Stimulated activated CD8-positive, alpha-beta memory T cell treated with anti-CD3 and anti-CD28 coated beads, Interleukin-12 subunit alpha, Interleukin-12 subunit beta, amount 100 ng/mL, for 24 hours (primary cell): ENCODE results near the gene PNPLA2.
A peak's percentile ranks its signal among the peaks of the same experiment; 100 is the strongest.

Experiments
- DNase-seq: peaks from one replicate; pipeline ENCODE4 v3.0.0-alpha.2; 2020; ENCODE audit errors: extremely low read depth

Gene PNPLA2, protein sequence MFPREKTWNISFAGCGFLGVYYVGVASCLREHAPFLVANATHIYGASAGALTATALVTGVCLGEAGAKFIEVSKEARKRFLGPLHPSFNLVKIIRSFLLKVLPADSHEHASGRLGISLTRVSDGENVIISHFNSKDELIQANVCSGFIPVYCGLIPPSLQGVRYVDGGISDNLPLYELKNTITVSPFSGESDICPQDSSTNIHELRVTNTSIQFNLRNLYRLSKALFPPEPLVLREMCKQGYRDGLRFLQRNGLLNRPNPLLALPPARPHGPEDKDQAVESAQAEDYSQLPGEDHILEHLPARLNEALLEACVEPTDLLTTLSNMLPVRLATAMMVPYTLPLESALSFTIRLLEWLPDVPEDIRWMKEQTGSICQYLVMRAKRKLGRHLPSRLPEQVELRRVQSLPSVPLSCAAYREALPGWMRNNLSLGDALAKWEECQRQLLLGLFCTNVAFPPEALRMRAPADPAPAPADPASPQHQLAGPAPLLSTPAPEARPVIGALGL

GRCh38 chr11:818396-819128, at the start of gene PNPLA2:
Gene PNPLA2 (plus strand): TSS chr11:818914. CDS start chr11:819719, 805 bp downstream.
- DNase-seq, result no peak

- no peak for DNase-seq
These were observed 48.6 kb upstream of the PNPLA2 start for GRCh38 chr11:769887-770641.

GRCh38 chr11:770642-771616, 47.8 kb upstream of the PNPLA2 start:
- DNase-seq, result no peak

GRCh38 chr11:771617-772204, 47.0 kb upstream of the PNPLA2 start:
- no peak for DNase-seq

- no peak for DNase-seq
These were observed 46.0 kb upstream of the PNPLA2 start for GRCh38 chr11:772429-773390.

- DNase-seq, result no peak
These were observed 45.3 kb upstream of the PNPLA2 start for GRCh38 chr11:773425-773824.

DNA sequence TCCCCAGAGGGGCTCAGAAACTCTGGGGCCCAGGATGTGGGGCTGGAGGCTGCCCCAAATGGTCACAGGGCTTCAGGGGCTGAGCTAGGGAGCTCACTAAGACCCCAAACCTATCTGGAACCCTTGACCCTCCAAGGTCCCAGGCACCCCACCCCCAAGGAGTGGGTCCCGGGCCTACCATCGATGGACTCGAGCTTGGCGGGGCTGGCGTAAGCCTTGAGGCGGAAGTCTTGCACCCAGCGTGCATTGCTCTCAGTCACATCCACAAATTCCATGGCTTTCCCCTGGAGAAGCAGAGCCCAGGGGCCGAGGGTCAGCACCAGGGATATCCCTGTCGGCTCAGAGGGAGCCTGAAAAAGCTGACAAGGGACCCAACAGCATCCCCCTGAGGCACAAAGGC, 44.9 kb upstream of the PNPLA2 start:
- no peak for DNase-seq

DNA sequence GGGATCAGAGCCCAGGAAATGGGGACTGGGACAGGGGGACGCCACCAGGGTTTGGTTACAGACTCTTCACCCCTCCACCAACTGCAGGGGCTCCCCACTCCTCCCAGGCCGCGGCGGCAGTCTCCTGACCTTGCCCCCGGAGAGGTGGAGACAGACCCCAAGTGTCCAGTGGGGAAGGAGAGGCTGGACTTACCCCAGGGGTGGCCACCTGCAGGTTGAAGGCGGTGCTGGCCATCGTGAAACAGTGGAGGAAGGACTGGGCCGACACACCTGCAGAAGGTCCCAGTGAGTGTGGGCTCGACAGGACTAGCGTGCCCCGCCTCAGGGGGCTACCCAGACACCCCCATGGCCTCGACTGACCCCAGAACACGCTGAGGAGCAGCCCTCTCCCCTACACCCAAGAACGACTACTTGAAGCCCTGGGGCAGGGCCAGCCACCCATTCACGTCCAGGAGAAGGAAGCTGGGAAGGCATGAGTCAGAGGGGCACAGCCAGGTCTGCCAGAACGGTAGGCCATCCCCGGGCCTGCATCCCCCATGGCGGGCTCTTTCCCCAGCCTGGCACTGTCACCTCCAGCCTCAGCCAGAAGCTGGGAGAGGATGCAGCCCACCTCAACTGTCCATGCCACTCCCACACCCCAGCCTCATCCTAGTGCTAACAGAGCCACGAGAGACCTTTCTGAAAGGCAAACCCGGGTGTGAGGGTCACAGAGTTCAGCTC, 43.7 kb upstream of the PNPLA2 start:
- no peak for DNase-seq

DNA sequence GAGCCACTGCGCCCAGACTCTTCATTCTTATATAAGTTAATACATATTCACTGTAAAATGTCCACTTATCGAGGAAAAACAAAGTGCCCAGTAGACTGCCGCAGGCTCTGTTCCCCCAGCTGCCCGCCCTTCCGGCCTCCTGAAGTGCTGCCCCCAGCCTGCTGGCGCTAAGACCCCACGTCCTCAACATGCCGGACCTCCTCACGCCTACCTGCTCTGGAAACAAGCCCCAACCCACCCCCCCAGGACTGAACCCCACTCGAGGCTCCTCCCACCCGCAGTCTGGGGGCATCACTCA, 42.5 kb upstream of the PNPLA2 start:
- no peak for DNase-seq

DNA sequence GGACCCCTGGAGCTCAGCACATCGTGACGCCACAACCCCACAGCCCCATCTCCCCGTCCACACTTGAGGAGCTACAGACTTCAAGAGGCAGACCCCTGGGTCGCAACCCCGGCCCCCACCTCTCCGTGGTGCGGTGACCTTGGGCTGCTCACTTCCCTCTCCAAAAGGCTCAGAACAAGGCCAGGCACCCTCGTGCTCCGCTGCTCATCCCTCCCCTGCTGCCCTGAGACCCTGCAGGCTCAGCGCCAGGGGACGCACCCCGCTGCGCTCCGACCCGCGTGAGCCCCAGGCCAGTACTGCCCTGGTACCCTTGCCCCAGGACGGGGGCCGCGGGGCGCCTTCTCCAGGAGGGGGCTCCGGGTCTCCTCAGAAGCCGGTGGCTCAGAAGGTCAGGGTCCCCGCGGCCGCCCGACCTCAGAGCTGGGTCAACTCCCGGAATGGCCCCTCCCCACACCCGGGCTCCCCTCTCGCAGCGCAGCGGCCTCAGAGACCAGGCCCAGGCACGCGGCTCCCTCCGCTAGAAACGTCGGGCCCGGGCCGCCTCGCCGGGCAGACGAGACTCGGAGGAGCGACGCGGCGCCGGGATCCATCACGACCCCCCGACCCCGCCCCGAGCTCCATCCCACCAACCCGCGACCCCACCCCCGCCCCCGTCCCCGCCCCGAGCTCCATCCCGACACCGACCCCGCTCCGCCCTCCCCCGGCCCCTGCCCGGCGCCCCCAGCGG, 42.0 kb upstream of the PNPLA2 start:
- no peak for DNase-seq

GRCh38 chr11:777288-778255, 41.1 kb upstream of the PNPLA2 start, which contains the start of gene GATD1:
Gene GATD1 (minus strand): TSS chr11:777487. CDS start chr11:777462, 25 bp downstream.
- peak; percentile 89 for DNase-seq

DNA sequence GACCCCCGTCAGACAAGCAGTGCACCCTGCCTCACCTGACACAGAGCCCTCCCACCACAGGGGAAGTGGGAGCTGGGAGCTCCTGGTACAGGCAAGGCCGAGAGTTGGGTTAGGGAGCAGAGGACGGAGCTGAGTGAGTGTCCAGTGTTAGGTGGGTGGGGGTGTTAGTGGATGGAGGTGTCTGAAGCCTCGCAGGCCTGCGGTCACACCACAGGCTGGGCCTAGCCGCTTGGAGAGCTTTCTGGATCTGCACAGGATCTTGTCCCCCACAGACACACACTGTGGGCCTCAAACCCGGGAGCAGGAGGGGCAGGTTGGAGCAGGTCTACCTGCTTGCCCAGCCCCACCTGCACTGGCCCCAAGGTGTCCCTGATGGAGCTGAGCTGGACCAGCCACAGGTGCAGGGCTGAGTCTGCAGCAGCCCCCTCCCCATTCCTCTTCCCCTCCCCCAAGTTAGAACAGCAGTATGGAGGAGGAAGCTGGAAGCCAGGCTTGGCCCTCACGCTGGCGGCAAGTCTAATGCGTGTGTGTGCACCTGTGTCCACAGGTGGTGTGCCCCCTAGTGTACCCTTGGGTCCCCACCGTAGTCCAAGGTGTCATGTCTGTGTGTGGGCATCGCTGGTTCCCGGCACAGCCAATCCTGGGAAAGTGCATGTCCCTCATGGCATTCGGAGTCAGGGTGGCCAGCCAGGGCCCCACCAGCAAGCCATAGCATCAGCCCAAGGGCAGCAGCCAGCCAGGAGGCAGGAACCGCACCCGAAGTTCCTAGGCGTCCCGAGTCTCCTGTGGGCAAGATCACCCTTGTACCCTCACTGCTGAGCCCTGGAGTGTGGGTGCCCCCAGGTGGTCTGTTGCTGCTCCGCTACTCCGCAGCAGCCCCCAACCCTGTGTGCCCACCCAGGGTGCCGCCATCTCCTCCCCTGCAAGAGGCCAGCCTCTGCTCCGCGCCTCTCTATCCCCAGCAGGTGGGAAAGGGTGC, 39.4 kb upstream of the PNPLA2 start:
- DNase-seq, result no peak

DNA sequence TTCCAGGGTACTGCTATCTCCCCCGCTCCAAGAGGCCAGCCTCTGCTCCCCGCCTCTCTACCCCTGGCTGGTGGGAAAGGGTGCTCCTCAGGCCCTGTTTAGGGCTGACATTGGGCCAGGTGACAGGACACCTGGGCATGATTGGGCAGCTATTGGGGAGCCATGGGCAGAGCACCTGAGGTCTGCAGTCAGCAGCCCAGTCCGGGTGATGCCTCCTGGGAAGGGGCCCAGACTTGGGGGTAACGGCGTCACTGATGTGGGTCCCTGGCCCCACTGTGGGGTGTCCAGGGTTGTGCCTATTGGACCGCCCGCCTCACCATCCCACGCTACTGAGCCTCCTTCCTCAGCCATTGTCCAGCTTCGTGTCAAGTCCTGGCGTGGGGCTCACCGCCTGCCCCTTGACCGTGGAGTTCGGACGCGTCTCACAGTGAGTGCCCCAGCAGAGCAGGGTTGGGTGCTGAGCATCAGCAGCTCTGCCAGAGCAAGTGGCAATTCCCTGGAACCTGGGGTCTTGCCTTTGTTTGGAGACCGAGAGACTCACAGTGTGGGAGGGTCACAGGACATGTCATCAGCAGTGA, 38.7 kb upstream of the PNPLA2 start:
- DNase-seq, result no peak

DNA sequence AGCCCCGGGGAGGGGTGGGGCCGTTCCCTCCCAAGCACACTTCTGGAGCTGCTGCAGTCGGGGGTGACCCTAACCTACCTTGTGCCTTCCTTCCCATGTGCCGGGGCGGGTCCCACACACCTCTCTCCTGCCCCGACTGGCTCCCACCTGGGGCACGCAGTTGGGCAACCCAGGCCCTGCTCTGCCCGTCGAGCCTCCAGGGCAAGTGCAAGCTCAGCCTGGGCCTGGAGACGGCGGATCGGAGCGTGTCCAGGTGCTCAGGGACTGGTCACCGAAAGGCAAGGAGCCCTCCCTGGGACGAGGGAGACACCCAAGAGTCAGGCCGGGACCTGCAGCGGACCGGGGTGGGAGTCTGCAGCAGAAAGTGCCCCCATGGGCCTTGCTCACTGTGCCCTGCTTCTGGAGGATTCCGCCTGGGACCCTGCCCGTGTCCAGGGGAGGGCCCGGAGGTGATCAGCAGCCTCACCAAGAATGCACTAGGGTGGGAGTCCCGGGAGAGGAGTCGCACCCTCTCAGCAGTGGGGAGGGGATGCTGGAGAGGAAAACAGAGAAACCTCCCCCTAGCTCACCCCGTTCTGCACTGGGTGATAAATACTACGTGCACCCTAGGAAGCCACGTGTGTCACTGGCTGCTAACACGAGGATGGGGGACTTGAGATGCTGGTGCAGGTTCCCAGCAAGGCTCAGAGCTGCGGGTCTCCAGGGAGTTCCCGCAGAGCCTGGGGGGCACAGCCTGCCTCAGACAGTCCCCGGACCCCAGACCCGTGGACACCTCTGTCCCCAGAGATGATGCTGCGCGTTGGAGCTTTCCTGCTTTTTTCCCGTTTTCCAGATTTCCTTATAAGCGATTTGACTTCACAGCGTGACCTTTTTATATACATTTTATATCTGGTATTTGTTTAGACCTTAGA, 36.2 kb upstream of the PNPLA2 start:
- no peak for DNase-seq
